ENCODE data around the gene PID1. TPM values are rescaled to one million over a fixed set of nuclear protein-coding genes. Genes with fewer than 3 reads are reported as not detected.
"Not testable (repeated sequence)": the region's sequence is repeated elsewhere in the genome, so short reads cannot be mapped to it uniquely, and the experiment has no call there.

The PID1 gene
- polyA plus RNA-seq, 1 donor from 2014 or later, result not detected

- Mint-ChIP-seq H3K9me3 (peaks cover 4 to 14% (median 5%) of the 10 kb centered on the region in 3 donors), H3K4me1 (no peaks in the 10 kb centered on the region), H3K27me3 (no peaks in the 10 kb centered on the region), H3K27ac (no peak overlapping the region), H3K4me3 (no peak overlapping the region), H3K36me3 (peaks cover 2% of the 10 kb centered on the region)
These were observed 52.7 kb downstream of the PID1 start for GRCh38 chr2:229218329-229218921.

DNA sequence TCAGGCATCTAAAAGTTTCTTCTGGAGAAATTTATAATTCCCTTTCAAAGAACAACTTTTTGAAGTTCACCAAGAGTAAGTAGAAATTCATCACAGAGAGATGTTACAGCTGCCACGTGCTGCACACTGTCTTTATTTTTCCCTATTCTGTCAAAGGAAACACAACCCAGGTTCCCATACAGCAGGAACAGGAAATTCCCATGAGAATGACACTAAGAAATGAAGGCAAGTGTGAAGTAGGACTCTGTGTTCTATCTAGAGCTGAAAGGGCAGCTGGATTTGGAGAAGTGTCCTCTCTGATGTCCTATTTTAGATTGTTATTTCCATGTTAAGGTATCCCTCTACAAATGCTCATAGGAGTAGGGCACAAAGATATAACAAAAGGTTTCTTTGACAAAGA lies 58.8 kb downstream of the PID1 start:
- H3K4me1 Mint-ChIP-seq, result peaks cover 0 to 1% (median 0%) of the 10 kb centered on the region in 3 donors
- H3K36me3 Mint-ChIP-seq, result no peaks in the 10 kb centered on the region
- no peaks in the 10 kb centered on the region for H3K27me3 Mint-ChIP-seq
- H3K4me3 Mint-ChIP-seq, result no peak overlapping the region
- H3K9me3 Mint-ChIP-seq, result peaks cover 0 to 4% (median 3%) of the 10 kb centered on the region in 3 donors
- H3K27ac Mint-ChIP-seq, result no peak overlapping the region

DNA sequence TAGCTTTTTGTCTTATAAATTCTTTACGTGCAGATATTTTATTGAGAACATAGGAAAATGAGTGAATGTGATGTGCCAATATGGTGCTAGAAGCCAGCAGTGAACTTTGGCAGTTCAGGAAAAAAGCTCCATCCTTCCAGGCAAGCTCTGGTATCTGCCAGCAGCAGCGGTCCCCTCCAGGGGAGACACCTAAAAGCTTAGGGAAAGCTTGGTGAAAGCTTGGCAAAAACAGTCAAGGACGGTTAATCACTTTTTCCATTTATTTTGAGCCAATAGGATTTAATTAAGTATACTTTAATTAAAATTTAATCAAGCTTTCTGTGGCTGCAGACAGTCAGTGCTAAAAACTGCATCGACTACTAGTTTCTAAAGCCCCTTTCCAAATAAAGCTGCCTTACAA lies 60.4 kb downstream of the PID1 start:
- H3K27ac Mint-ChIP-seq, result no peak overlapping the region
- H3K4me3 Mint-ChIP-seq, result no peak overlapping the region
- no peaks in the 10 kb centered on the region for H3K27me3 Mint-ChIP-seq
- peaks cover 0 to 4% (median 3%) of the 10 kb centered on the region in 3 donors for H3K9me3 Mint-ChIP-seq
- peaks cover 0 to 1% (median 0%) of the 10 kb centered on the region in 3 donors for H3K4me1 Mint-ChIP-seq
- no peaks in the 10 kb centered on the region for H3K36me3 Mint-ChIP-seq

DNA sequence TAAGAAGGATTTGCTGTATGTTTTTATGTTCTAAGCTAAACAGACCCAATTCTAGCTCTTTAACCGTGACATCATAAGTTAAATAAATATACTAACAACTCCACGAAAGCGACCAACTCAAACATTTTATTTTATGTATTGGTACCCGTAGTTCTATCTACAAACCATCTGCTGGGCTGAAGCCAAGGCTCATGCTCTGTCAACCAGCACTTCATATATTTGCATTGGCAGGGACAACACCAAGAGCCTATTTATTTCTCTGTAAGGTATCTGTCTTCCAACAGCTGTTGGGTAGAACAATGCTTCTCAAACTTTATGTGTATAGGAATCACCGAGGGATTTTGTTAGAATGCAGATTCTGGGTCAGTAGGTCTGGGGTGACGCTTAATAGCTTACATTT lies 64.5 kb downstream of the PID1 start:
- Mint-ChIP-seq H3K4me3 (no peak overlapping the region), H3K27ac (no peak overlapping the region), H3K4me1 (peaks cover 0 to 3% (median 0%) of the 10 kb centered on the region in 3 donors), H3K9me3 (peaks cover 0 to 3% (median 3%) of the 10 kb centered on the region in 3 donors), H3K27me3 (no peaks in the 10 kb centered on the region), H3K36me3 (no peaks in the 10 kb centered on the region)

- Mint-ChIP-seq H3K4me1 (peaks cover 0 to 3% (median 0%) of the 10 kb centered on the region in 3 donors), H3K27me3 (no peaks in the 10 kb centered on the region), H3K4me3 (no peak overlapping the region), H3K36me3 (no peaks in the 10 kb centered on the region), H3K9me3 (peaks cover 0 to 3% (median 3%) of the 10 kb centered on the region in 3 donors), H3K27ac (no peak overlapping the region)
These were observed 65.4 kb downstream of the PID1 start for GRCh38 chr2:229205704-229206103.

DNA sequence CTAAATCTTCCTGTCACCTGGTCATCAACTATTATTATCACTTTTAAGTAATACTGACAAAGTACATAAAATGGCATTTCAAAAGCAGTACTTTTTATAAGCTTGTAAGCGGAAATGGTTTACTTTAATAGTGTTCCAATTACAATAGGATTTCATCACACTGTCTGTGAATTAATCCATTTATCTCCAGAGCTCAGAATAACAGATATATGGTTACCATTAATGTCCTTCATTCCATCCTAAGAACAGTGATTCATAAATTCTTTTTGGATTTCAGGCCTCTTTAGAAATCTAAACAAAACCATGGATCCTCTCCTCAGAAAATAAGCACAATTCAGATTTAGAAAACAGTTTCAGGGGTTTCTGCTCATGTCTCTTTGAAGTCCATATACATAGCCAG lies 68.4 kb downstream of the PID1 start:
- no peak overlapping the region for H3K4me3 Mint-ChIP-seq
- peaks cover 0 to 5% (median 0%) of the 10 kb centered on the region in 3 donors for H3K9me3 Mint-ChIP-seq
- no peak overlapping the region for H3K27ac Mint-ChIP-seq

DNA sequence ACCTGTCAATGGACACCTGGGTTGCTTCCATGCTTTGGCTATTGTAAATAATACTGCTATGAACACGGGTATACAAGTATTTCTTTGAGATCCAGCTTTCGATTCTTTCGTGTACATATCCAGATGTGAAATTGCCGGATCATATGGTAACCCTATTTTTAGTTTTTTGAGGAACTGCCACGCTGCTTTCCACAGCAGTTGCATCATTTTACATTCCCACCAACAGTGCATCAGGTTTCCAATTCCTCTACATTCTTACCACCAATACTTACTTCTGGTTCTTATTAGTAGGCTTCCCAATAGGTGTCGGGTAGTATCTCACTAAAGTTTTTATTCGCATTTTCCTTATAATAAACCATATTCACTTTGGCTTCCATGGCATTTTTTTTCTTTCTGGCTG lies 69.6 kb downstream of the PID1 start:
- peaks cover 0 to 9% (median 0%) of the 10 kb centered on the region in 3 donors for H3K9me3 Mint-ChIP-seq
- peaks cover 0 to 2% (median 0%) of the 10 kb centered on the region in 3 donors for H3K4me1 Mint-ChIP-seq
- H3K36me3 Mint-ChIP-seq, result no peaks in the 10 kb centered on the region
- H3K27me3 Mint-ChIP-seq, result no peaks in the 10 kb centered on the region
- no peak overlapping the region for H3K4me3 Mint-ChIP-seq
- no peak overlapping the region for H3K27ac Mint-ChIP-seq

More for the DNA sequence above, 68.4 kb downstream of the PID1 start:
- no peaks in the 10 kb centered on the region for H3K36me3 Mint-ChIP-seq
- H3K27me3 Mint-ChIP-seq, result no peaks in the 10 kb centered on the region
- peaks cover 0 to 2% (median 0%) of the 10 kb centered on the region in 3 donors for H3K4me1 Mint-ChIP-seq

DNA sequence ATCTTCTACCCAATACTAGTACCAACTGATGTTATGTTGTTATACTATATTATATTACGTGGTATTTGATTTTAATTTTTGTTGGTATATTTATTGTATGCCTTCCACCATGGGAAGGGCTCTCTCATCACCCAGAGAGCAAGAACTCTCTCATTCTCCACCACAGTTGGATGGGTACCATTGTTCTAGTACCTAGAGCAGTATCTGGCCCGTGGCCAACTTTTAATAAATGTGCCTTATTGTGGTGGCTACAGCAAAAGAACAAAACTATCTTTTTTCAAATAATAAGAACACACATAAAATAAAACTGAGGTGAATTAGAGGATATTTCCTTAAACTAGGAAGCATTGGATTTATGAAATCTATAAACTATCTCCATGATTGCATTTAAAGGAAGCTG lies 71.8 kb downstream of the PID1 start:
- H3K4me3 Mint-ChIP-seq, result no peak overlapping the region
- no peaks in the 10 kb centered on the region for H3K36me3 Mint-ChIP-seq
- H3K9me3 Mint-ChIP-seq, result peaks cover 0 to 9% (median 0%) of the 10 kb centered on the region in 3 donors
- H3K27me3 Mint-ChIP-seq, result no peaks in the 10 kb centered on the region
- no peak overlapping the region for H3K27ac Mint-ChIP-seq
- H3K4me1 Mint-ChIP-seq, result no peaks in the 10 kb centered on the region

- H3K4me1 Mint-ChIP-seq, result no peaks in the 10 kb centered on the region
- H3K27ac Mint-ChIP-seq, result no peak overlapping the region
These were observed 74.6 kb downstream of the PID1 start for GRCh38 chr2:229196448-229196847.

DNA sequence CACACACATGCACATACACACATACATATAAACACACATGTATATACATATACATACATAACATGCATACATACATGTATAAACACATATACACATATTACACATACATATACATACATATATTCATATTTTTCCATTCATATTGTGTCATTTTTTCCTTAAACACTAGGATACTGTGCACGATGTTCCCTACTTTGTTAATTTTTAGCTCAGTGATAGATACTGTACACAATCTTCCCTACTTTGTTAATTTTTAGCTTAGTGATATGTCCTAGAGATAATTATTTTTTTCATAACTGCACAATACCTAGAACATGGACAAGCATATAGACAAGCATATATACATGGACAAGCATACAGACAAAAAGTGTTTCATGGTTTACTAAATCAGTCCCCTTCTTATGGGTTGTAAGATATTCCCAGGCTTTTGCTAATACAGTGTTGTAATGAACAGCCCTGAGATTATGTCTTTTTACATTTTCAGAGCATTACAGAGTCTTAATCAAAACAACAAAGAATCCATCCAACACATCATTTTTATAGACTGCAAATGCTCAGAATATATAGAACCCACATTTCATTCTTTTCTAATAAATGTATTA lies 75.6 kb downstream of the PID1 start:
- Mint-ChIP-seq H3K27me3 (no peaks in the 10 kb centered on the region), H3K9me3 (peaks cover 0 to 7% (median 6%) of the 10 kb centered on the region in 3 donors), H3K4me3 (no peak overlapping the region), H3K36me3 (no peaks in the 10 kb centered on the region), H3K27ac (no peak overlapping the region), H3K4me1 (no peaks in the 10 kb centered on the region)

More at GRCh38 chr2:229196448-229196847, 74.6 kb downstream of the PID1 start:
- H3K9me3 Mint-ChIP-seq, result peaks cover 0 to 9% (median 0%) of the 10 kb centered on the region in 3 donors
- no peaks in the 10 kb centered on the region for H3K36me3 Mint-ChIP-seq
- no peaks in the 10 kb centered on the region for H3K27me3 Mint-ChIP-seq
- no peak overlapping the region for H3K4me3 Mint-ChIP-seq

DNA sequence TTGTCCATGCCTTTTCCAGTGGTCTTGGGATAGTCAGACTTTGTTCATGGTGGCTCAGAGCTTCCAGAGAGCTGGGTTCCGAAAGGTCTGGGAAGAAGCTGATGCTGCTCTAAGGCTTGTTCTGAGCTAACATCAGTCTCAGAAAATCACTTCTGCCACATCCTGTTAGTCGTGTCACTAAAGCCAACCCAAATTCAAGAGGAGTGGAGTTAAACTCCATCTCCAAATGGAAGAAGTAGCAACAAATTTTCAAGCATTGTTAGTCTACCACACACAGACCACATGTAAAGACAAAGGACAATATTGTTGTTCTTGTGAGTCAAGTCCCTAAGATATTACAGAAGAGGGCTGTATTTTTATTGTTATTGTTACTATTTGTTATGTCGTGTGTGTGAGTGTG lies 77.8 kb downstream of the PID1 start:
- H3K4me3 Mint-ChIP-seq, result no peak overlapping the region
- no peak overlapping the region for H3K27ac Mint-ChIP-seq
- no peaks in the 10 kb centered on the region for H3K4me1 Mint-ChIP-seq
- no peaks in the 10 kb centered on the region for H3K27me3 Mint-ChIP-seq
- H3K36me3 Mint-ChIP-seq, result no peaks in the 10 kb centered on the region
- H3K9me3 Mint-ChIP-seq, result peaks cover under 1 to 6% (median 6%) of the 10 kb centered on the region in 3 donors

DNA sequence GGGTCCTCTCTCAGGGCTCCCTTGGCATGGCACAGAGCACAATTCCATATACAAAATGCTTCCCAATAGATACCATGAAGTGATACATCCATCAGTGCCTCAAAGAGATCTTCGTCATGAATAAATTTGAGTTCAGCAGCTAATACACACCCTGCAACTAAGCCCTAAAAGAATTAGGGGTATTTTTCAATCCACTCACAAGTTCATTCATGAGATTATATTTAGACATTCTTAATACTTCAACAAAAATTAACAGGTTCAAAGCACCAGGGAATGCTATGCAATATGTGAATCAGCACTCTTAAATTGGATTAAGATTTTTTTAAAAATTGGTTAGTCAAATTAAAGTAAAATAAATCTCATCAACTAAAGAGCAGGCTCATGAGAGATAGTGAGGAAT lies 79.7 kb downstream of the PID1 start:
- H3K27me3 Mint-ChIP-seq, result no peaks in the 10 kb centered on the region
- H3K36me3 Mint-ChIP-seq, result no peaks in the 10 kb centered on the region
- H3K27ac Mint-ChIP-seq, result no peak overlapping the region
- H3K4me3 Mint-ChIP-seq, result no peak overlapping the region
- peaks cover 3 to 18% (median 8%) of the 10 kb centered on the region in 3 donors for H3K9me3 Mint-ChIP-seq
- H3K4me1 Mint-ChIP-seq, result no peaks in the 10 kb centered on the region

DNA sequence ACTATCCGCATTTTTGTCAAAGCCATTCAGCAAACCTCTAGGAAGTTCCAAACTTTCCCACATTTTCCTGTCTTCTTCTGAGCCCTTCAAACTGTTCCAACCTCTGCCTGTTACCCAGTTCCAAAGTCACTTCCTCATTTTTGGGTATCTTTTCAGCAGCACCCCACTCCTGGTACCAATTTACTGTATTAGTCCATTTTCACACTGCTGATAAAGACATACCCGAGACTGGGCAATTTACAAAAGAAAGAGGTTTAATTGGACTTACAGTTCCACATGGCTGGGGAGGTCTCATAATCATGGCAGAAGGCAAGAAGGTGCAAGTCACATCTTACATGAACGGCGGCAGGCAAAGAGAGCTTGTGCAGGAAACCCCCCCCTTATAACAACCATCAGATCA lies 84.0 kb downstream of the PID1 start:
- H3K27me3 Mint-ChIP-seq, H3K4me3 Mint-ChIP-seq, H3K27ac Mint-ChIP-seq, H3K4me1 Mint-ChIP-seq, H3K36me3 Mint-ChIP-seq: not testable (repeated sequence)
- H3K9me3 Mint-ChIP-seq, result peaks cover 4 to 18% (median 11%) of the 10 kb centered on the region in 3 donors

DNA sequence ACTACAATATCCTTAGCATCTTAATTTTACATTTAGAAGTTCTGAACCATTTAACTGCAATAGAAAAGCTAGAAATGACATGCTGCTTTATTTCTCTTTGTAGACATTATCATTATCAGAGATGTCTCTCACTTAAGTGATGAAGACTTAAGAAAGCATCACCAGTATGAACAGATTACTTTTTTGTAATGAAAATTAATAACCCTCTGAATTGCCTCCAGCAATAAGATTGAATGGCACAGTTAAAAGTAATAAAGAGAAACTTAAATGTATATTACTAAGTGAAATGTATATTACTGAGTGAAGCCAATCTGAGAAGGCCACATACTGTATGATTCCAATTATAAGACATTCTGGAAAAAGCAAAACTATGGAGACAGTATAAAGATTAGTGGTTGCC lies 89.4 kb downstream of the PID1 start:
- Mint-ChIP-seq H3K27me3 (no peaks in the 10 kb centered on the region), H3K4me1 (no peaks in the 10 kb centered on the region), H3K27ac (no peak overlapping the region), H3K36me3 (no peaks in the 10 kb centered on the region), H3K4me3 (no peak overlapping the region), H3K9me3 (peaks cover 3 to 5% (median 4%) of the 10 kb centered on the region in 3 donors)

- Mint-ChIP-seq H3K9me3 (peaks cover 3 to 7% (median 5%) of the 10 kb centered on the region in 3 donors), H3K27ac (no peak overlapping the region), H3K4me3 (no peak overlapping the region), H3K36me3 (peaks cover 3% of the 10 kb centered on the region), H3K4me1 (no peaks in the 10 kb centered on the region), H3K27me3 (no peaks in the 10 kb centered on the region)
These were observed 90.4 kb downstream of the PID1 start for GRCh38 chr2:229180658-229181057.

GRCh38 chr2:229179628-229180027 lies 91.5 kb downstream of the PID1 start:
- Mint-ChIP-seq H3K4me3 (no peak overlapping the region), H3K27me3 (no peaks in the 10 kb centered on the region), H3K9me3 (peaks cover 3 to 8% (median 5%) of the 10 kb centered on the region in 3 donors), H3K27ac (no peak overlapping the region), H3K36me3 (peaks cover 5% of the 10 kb centered on the region), H3K4me1 (no peaks in the 10 kb centered on the region)

Data from IgD-negative memory B cell (primary cell).